ENCODE measurements around the gene ACTMAP. TPM values are rescaled to one million over a fixed set of nuclear protein-coding genes. Genes with fewer than 3 reads are reported as not detected.
A peak's percentile ranks its signal among the peaks of the same experiment; 100 is the strongest.

The ACTMAP gene
- total and polyA plus RNA-seq, 2 of the 13 experiments (the other 11 are each of a cell fraction or from before 2014, with no cell fraction given), result 2.2 to 7.9 TPM

DNA sequence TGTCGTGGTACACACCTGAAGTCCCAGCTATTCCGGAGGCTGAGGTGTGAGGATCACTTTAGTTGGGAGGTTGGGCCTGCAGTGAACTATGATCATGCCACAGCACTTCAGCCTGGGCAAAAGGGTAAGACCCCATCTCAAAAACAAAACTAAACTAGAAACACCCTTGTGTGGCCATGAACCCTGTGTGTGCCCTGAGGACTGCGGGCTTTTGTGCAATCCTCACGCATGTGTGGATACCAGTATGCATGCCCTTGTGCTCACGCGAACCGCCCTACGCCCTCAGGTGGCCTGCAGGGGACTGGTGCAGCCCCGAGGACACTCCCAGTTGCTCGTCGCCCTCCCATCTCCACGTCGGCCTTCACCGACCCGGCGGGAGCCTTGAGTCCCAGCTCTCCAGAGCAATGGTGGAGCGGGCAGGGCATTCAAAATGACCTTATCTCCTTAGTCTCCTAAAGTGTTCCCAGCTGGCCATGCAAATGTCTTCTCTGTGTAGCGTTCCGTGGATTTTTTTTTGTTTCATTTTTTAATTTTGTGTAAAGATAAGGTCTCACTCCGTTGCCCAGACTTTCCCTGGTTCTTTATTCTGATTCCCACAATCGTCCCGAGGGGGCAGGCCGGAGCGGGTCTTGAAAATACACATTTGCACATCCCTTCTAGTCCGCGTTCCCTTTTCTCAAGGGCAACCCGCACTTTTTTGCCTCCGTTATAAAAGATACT, 47.8 kb upstream of the ACTMAP start (continued):
- TF ChIP-seq ZBTB7B (CRISPR knock-in tag; IDR thresholded peaks at IDR 0.05) (no peak), ZSCAN30 (CRISPR knock-in tag; IDR thresholded peaks at IDR 0.05) (no peak), ZNF496 (CRISPR knock-in tag; IDR thresholded peaks at IDR 0.05; ENCODE audit: insufficient replicate concordance) (no peak), ZFP36L1 (CRISPR knock-in tag; IDR thresholded peaks at IDR 0.05) (no peak), ZNF224 (CRISPR knock-in tag; IDR thresholded peaks at IDR 0.05) (no peak), FOSL2 (CRISPR knock-in tag; IDR thresholded peaks at IDR 0.05) (no peak), MAF1 (CRISPR knock-in tag; IDR thresholded peaks at IDR 0.05; ENCODE audit: borderline replicate concordance) (peak; percentile 42; the same call in 1 of the 2 replicates), ZFP90 (CRISPR knock-in tag; IDR thresholded peaks at IDR 0.05; ENCODE audit: borderline replicate concordance) (peak; percentile 91), HDAC6 (IDR thresholded peaks at IDR 0.05; ENCODE audit: low read depth, low read length) (no peak), NR2F2 (IDR thresholded peaks at IDR 0.05; ENCODE audit: borderline replicate concordance, low read depth) (peak; percentile 28; the same call in 1 of the 2 replicates)
- TF ChIP-seq, protein P1, sequence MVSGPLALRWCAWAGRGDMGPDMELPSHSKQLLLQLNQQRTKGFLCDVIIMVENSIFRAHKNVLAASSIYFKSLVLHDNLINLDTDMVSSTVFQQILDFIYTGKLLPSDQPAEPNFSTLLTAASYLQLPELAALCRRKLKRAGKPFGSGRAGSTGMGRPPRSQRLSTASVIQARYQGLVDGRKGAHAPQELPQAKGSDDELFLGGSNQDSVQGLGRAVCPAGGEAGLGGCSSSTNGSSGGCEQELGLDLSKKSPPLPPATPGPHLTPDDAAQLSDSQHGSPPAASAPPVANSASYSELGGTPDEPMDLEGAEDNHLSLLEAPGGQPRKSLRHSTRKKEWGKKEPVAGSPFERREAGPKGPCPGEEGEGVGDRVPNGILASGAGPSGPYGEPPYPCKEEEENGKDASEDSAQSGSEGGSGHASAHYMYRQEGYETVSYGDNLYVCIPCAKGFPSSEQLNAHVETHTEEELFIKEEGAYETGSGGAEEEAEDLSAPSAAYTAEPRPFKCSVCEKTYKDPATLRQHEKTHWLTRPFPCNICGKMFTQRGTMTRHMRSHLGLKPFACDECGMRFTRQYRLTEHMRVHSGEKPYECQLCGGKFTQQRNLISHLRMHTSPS (CRISPR knock-in tag; IDR thresholded peaks at IDR 0.05; ENCODE audit: low read depth), result peak; percentile 77
- TF ChIP-seq, protein P2, sequence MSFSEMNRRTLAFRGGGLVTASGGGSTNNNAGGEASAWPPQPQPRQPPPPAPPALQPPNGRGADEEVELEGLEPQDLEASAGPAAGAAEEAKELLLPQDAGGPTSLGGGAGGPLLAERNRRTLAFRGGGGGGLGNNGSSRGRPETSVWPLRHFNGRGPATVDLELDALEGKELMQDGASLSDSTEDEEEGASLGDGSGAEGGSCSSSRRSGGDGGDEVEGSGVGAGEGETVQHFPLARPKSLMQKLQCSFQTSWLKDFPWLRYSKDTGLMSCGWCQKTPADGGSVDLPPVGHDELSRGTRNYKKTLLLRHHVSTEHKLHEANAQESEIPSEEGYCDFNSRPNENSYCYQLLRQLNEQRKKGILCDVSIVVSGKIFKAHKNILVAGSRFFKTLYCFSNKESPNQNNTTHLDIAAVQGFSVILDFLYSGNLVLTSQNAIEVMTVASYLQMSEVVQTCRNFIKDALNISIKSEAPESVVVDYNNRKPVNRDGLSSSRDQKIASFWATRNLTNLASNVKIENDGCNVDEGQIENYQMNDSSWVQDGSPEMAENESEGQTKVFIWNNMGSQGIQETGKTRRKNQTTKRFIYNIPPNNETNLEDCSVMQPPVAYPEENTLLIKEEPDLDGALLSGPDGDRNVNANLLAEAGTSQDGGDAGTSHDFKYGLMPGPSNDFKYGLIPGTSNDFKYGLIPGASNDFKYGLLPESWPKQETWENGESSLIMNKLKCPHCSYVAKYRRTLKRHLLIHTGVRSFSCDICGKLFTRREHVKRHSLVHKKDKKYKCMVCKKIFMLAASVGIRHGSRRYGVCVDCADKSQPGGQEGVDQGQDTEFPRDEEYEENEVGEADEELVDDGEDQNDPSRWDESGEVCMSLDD (CRISPR knock-in tag; IDR thresholded peaks at IDR 0.05; ENCODE audit: borderline replicate concordance), result no peak
- TF ChIP-seq, protein P3, sequence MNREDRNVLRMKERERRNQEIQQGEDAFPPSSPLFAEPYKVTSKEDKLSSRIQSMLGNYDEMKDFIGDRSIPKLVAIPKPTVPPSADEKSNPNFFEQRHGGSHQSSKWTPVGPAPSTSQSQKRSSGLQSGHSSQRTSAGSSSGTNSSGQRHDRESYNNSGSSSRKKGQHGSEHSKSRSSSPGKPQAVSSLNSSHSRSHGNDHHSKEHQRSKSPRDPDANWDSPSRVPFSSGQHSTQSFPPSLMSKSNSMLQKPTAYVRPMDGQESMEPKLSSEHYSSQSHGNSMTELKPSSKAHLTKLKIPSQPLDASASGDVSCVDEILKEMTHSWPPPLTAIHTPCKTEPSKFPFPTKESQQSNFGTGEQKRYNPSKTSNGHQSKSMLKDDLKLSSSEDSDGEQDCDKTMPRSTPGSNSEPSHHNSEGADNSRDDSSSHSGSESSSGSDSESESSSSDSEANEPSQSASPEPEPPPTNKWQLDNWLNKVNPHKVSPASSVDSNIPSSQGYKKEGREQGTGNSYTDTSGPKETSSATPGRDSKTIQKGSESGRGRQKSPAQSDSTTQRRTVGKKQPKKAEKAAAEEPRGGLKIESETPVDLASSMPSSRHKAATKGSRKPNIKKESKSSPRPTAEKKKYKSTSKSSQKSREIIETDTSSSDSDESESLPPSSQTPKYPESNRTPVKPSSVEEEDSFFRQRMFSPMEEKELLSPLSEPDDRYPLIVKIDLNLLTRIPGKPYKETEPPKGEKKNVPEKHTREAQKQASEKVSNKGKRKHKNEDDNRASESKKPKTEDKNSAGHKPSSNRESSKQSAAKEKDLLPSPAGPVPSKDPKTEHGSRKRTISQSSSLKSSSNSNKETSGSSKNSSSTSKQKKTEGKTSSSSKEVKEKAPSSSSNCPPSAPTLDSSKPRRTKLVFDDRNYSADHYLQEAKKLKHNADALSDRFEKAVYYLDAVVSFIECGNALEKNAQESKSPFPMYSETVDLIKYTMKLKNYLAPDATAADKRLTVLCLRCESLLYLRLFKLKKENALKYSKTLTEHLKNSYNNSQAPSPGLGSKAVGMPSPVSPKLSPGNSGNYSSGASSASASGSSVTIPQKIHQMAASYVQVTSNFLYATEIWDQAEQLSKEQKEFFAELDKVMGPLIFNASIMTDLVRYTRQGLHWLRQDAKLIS (CRISPR knock-in tag; IDR thresholded peaks at IDR 0.05), result no peak
- TF ChIP-seq, protein P4, sequence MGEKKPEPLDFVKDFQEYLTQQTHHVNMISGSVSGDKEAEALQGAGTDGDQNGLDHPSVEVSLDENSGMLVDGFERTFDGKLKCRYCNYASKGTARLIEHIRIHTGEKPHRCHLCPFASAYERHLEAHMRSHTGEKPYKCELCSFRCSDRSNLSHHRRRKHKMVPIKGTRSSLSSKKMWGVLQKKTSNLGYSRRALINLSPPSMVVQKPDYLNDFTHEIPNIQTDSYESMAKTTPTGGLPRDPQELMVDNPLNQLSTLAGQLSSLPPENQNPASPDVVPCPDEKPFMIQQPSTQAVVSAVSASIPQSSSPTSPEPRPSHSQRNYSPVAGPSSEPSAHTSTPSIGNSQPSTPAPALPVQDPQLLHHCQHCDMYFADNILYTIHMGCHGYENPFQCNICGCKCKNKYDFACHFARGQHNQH (CRISPR knock-in tag; IDR thresholded peaks at IDR 0.05), result peak; percentile 45
- TF ChIP-seq, protein P5, sequence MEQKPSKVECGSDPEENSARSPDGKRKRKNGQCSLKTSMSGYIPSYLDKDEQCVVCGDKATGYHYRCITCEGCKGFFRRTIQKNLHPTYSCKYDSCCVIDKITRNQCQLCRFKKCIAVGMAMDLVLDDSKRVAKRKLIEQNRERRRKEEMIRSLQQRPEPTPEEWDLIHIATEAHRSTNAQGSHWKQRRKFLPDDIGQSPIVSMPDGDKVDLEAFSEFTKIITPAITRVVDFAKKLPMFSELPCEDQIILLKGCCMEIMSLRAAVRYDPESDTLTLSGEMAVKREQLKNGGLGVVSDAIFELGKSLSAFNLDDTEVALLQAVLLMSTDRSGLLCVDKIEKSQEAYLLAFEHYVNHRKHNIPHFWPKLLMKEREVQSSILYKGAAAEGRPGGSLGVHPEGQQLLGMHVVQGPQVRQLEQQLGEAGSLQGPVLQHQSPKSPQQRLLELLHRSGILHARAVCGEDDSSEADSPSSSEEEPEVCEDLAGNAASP (CRISPR knock-in tag; IDR thresholded peaks at IDR 0.05; ENCODE audit: borderline replicate concordance), result peak; percentile 85; the same call in 1 of the 2 replicates
